Activated CD4-positive, alpha-beta T cell treated with anti-CD3 and anti-CD28 coated beads, Interleukin-2, Interleukin-6, amounts not matched to agents 100 ng/mL and 50 ng/mL, durations not matched to agents 16 hours and 8 hours (primary cell): ENCODE data around the gene RPUSD4.
A peak's percentile ranks its signal among the peaks of the same experiment; 100 is the strongest.

ENCODE experiments used
- DNase-seq: peaks from one replicate; pipeline ENCODE4 v3.0.0-alpha.2; 2020

Gene RPUSD4

DNA sequence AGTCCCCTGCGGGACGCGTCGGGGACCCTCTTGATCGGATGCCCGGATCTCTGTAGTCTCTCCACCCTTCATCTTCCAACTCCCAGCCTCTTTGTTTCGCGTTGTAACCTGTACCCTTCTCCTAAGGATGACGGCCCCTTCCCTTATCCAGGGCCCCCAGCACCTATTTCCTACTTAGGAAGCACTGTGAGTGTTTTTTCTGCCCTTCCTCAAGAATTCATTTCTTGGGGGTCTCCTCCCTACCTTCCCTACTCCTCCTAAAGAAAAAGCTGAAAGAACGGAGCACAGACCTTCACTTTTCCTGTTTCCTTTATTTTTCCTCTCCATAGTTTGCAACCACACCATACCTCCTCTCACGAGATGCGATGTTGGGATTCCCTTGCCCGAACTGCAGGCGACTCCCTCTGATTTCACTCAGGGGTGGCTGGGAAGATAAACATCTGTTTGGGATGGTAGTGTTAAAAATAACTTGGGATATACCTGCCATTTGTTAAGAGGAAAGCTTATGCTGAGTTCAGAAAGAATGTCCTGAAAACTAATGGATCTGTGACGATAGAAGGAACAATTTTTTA is 725 bp upstream of the RPUSD4 start:
- DNase-seq, result no peak

DNA sequence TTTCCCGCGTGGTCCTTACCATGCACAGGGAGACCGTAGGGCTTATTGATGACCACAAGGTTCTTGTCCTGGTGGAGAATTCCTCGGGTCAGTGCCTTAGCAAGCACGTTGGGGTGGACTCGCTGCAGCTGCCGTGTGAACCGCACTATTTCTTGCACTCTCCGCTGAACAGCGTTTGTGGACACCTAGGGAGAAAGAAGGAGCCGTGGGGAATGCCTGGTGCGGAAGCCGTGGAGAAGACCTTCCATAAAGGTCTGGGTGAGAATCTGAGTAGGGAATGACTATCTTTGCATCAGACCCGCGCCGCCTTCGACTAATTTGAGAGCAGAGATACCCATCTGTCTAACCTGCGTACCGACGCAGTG is 597 bp downstream of the RPUSD4 start:
- no peak for DNase-seq

DNA sequence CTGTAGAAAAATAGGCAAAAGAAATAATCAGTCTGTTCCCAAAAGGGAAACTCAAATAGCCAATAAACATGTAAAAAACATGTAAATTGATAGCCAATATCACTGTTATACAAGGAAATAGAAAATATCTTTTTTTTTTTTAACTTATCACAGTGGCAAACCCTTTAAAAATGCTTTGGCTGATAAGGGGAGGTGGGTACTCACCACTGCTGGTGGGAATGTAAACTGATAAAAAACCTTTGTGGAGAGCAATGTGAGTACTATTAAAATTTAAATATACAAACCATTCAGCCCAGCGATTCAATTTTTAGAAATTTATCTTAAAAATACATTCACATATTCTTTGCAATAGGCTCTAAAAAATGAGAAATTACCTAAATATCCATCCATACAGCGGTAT is 3.6 kb downstream of the RPUSD4 start:
- DNase-seq, result no peak

- no peak for DNase-seq
Measured at GRCh38 chr11:126205359-126205758, 6.1 kb downstream of the RPUSD4 start.

DNA sequence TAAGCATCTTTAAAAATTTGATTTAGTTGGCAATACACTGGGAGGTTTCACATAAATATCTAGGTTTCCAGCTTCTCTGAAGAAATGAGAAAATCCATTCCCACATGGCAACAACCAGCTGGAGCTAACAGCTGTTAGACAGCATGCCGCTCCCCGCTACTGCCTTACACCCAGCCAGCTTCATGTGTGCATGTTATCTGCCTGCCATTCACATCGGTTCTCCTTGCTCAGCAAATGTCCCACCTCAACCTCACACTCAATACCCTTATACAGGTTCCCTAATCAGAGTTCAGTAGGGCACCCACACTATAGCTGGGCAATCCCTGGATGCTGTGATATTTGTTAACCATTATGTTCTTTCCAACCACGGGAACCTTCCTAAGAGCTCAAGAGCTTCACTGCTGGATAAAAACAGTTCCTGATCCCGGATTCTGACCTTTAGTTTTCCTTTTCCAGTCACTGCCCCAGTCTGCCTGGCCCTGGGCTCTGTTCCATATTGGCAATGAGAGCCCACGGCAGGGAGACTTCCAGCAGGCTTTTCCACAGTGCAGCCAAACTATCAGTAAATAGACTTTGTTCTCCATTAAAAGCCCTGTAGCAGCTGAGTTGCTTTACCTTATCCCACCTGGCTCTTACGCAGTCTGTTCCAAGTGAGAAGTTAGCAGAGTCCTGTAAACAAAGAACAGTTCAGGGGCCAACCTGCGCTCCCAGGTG is 8.6 kb downstream of the RPUSD4 start:
- no peak for DNase-seq

DNA sequence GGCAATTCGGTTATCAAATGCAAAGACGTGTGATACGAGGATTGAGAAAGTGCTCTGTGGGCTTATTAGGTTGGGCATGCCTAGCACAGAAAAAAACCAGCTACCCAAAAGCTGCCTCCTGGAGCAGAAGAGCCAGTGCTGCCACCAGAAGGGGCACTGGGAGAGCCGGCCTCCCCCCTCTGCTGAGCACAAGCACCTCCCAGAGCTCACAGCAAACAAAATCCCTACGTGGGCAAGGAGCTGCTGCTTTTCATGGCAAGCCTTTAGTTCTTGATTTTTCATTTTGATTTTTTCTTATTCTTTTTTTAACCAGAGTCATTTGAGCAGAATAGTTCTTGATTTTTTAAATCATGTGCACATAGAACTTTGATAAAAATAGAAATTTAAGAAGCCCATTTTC is 12.8 kb downstream of the RPUSD4 start:
- DNase-seq, result no peak

GRCh38 chr11:126197277-126197939 is 14.0 kb downstream of the RPUSD4 start:
- DNase-seq, result no peak

DNA sequence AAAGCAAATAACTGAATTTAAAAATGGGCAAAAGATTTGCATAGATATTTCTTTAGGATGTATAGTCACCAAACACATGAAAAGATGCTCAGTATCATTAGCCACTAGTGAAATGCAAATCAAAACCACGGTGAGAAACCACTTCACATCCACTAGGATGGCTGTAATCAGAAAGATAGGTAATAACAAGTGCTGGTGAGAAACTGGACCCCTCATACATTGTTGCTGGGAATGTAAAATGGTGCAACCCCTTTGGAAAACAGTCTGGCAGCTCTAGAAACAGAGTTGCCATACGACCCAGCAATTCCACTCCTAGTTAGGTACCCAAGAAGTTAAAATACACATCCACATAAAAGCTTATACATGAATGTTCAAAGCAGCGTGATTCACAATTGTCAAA is 16.3 kb downstream of the RPUSD4 start:
- DNase-seq, result no peak

DNA sequence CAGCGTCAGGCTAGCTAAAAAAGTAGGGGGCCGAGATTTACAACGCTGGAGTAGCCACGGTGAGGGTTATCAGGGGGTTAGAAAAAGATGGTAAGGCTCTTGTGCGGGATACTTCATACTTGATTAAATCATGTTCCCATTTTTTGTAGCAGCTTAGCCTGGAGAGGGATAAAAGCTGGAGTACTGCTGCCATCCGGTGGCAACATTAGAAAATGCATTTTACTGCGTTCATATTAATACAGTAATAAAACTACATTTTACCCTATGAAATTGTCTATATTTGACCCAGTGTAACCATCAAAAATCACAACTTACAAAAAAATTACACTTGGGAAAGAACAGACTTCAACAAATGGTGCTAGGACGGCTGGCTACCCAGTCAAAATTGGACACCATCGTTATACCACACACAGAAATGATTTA is 17.3 kb downstream of the RPUSD4 start:
- peak; percentile 41 for DNase-seq

DNA sequence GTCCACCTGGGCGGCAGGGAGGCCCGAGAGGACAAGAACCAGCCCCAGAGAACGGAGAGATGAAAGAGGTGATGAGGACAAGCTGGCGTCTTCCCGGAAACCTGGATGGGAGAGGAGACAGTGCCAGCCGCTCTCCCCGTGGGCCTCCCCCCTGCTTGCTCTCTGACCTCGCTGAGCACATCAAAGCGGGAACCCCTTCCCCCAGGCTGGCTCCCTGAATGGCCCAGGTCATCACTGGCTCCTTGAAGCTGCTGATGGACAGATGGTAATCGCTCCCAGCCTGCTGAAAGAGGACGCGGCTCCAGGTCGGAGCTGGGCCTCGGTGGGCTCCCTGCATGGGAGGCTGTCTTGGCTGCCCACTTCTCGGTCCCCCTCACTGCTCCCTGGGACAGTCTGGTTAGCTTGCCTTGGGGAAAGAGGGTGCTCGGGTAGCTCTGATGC is 18.4 kb downstream of the RPUSD4 start:
- DNase-seq, result no peak

- DNase-seq, result no peak
Measured at GRCh38 chr11:126192361-126192760, 19.1 kb downstream of the RPUSD4 start.

DNA sequence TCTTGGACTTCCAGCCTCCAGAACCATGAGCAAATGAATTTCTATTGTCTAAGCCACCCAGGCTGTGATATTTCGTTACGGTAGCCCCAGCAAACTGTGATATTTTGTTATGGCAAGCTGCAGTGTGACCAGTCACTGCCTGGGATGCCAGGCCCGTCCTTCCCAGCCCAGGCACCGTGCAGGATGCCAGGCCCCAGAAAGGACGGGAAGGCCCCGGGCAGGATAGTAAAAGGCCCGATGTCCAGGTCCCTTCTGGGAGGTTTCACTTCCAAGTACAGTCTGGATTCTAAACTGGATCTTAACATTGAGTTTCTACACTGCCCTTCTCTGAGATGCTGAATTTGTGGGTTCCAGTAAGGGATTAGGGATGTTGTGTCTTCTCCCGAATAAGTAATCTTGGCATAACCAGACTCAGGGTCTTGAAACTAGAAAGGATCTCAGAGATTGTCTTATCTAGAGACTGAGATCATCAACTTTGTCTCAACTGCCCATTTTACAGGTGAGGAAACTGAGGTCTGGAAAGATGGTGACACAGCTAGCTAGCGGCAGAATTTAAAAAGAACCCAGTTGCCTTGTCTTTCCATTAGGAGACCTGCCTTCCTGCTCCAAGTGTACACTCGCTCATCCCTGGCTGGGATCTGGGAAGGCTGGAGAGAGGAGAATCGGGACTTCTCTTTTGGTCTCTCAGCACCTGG is 19.9 kb downstream of the RPUSD4 start:
- no peak for DNase-seq

GRCh38 chr11:126190792-126191191 is 20.7 kb downstream of the RPUSD4 start:
- no peak for DNase-seq

DNA sequence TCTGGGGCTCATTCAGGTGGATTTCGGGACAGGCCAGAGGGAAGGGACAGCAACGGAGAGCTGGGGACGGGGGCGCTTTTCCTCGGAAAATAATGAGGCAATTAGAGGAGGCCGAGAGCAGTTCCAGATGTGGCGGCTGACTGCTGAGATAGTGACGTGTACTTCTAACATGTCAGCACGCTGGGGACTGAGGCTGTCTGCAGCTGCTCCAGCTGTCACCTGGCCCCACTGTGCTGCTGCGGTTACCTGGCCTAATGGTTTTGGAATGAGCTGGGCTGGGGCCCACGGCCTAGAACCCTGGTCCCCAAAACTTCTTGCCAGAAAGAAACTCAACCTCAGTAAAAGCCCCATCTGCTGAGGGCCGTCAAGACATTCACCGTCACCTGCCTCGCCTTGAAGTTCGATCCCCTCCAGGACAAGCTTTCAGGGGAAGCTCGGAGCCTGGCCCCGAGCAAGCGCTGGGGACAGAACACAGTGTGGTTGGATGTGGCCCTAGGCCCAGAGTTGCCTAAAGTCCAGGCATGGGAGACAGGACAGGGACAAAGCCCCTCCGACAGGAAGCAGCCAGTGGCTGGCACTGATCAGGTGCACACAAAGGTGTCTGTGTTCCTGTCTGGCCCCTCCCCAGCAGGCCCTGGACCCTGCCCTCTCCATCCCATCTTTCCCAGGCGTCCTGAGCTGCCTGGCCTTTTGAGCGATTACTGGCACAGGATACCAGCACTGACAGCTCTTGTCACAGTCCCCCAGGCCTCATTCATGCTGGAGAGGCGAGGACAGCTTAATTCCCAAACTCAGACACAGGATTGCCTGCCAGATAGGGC is 22.1 kb downstream of the RPUSD4 start:
- no peak for DNase-seq

- DNase-seq, result no peak
Measured at GRCh38 chr11:126188332-126189108, 22.9 kb downstream of the RPUSD4 start.

- no peak for DNase-seq
Measured at GRCh38 chr11:126186708-126187529, 24.5 kb downstream of the RPUSD4 start.

DNA sequence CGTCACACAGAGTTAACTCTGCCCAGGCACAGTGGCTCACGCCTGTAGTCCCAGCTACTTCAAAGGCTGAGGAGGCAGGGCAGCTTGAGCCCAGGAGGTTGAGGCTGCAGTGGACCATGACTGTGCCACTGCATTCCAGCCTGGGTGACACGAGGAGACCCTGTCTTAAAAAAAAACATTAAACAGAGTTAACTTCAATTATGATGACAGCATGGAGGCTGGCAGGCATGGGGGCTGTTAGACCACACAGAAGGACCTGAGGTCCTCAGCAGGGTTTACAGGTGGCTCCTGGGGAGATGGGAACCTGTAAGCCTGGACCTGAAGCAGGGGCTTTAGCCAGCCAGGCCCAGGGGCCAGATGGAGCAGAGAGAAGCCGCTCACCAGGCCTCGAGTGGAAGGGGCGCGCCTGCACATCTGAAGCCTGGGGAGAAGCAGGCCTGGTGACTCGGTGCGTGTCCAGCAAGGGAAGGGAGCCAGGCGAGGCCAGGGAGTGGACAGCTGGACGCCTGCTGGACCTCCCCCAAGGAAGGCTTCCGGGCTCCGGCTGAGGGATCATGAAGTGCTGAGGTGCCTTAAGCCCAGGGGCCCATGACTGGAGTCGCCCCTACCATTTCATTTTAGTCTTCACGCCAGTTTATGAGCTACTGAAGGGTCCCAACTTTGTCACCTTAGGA is 25.3 kb downstream of the RPUSD4 start:
- no peak for DNase-seq

GRCh38 chr11:126185259-126186024 is 26.0 kb downstream of the RPUSD4 start:
- no peak for DNase-seq

DNA sequence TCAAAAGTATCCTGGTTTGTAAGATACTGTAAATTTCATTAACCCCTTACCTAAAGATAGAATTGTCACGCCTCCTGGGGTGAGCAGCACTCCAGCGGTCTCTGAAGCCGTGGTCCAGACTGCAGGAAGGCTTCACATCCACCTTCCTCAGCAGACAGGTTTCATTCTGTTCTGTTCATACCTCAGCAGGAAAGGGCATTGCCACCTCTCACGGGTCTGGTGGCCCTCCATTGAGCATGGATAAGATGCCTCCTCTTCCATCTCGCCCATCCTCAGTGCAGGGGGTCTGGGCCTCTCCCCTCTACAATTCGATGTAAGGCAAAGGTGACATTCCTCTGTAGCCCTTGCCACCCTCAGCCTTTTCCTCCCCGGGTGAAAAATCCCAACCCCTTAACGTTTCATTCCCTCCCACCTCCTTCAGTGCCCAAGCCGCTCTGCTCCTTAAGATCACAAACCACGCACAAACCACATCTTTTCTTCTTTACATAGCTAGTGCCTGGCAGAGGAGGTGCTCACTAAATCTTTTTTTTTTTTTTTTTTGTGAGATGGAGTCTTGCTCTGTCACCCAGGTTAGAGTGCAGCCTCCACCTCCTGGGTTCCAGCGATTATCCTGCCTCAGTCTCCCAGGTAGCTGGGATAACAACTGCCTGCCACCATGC is 28.5 kb downstream of the RPUSD4 start:
- DNase-seq, result no peak
